ENCODE results near the gene SLC30A3. TPM values are rescaled to one million over a fixed set of nuclear protein-coding genes. Genes with fewer than 3 reads are reported as not detected.

The SLC30A3 gene
- total RNA-seq, 2 donors from 2014 or later, result not detected

DNA sequence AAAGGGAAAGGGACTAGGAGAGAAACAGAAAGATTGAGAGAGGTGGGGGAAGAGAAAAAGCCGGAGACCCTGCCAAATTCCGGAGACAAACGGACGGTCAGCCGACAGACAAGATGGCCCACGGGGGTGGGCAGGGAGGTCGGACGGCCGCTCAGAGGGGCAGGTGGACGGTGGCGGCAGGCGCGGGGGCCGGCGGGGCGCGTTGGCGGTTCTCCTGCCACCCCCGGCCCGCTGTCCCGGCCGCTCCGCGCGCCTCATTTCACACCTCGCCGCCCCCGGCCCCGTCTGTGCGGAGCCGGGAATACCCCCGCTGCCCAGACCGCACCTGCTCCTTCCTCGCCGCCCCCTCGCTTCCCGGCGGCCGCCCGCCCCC lies 935 bp downstream of the SLC30A3 start:
- Mint-ChIP-seq H3K4me3 (peak overlapping the region; percentile 51), H3K9me3 (no peaks in the 10 kb centered on the region), H3K4me1 (ENCODE audit: low read depth in 2 of 2) (peaks cover 18 to 22% of the 10 kb centered on the region in 2 donors), H3K36me3 (no peaks in the 10 kb centered on the region), H3K27ac (no peak overlapping the region), H3K27me3 (peaks cover 47 to 51% of the 10 kb centered on the region in 2 donors)
- DNase-seq (ENCODE audit: low spot score) (no peak), ATAC-seq (no peak)

GRCh38 chr2:27261241-27261925 lies 1.5 kb downstream of the SLC30A3 start:
- Mint-ChIP-seq H3K4me3 (peak overlapping the region; percentile 51), H3K9me3 (no peaks in the 10 kb centered on the region), H3K27me3 (peaks cover 51 to 53% of the 10 kb centered on the region in 2 donors), H3K36me3 (no peaks in the 10 kb centered on the region), H3K4me1 (ENCODE audit: low read depth in 2 of 2) (peaks cover 18 to 22% of the 10 kb centered on the region in 2 donors), H3K27ac (no peak overlapping the region)
- DNase-seq (ENCODE audit: low spot score), result no peak
- ATAC-seq, result no peak

DNA sequence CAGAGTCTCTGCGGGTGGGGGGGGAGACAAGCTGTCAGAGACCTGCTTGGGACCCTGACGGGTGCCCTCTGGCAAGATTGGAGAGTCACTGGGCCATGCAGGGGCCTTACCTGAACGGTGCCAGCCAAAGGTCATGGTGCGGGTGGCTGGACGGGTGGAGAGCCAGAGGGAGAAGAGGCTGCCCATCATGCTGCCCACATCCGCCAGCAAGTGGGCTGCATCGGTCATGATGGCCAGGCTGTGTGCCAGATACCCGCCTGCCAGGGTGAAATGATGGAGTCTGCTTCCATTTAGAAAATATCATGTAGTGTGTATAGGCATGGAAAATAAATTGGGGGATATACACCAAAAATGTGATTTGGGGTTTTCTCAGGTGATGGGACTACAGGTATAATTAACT lies 4.8 kb downstream of the SLC30A3 start:
- no peak for ATAC-seq
- H3K27me3 Mint-ChIP-seq, result peaks cover 37 to 51% of the 10 kb centered on the region in 2 donors

GRCh38 chr2:27256855-27257454 lies 5.9 kb downstream of the SLC30A3 start:
- Mint-ChIP-seq H3K4me3 (no peak overlapping the region), H3K4me1 (ENCODE audit: low read depth in 2 of 2) (peaks cover 5 to 11% of the 10 kb centered on the region in 2 donors), H3K9me3 (no peaks in the 10 kb centered on the region), H3K36me3 (no peaks in the 10 kb centered on the region), H3K27me3 (peaks cover 39 to 48% of the 10 kb centered on the region in 2 donors), H3K27ac (no peak overlapping the region)
- ATAC-seq (no peak), DNase-seq (ENCODE audit: low spot score) (no peak)

More for the DNA sequence above, 4.8 kb downstream of the SLC30A3 start:
- DNase-seq (ENCODE audit: low spot score), result no peak
- H3K4me3 Mint-ChIP-seq, result no peak overlapping the region
- H3K4me1 Mint-ChIP-seq (ENCODE audit: low read depth in 2 of 2), result peaks cover 7 to 11% of the 10 kb centered on the region in 2 donors
- H3K36me3 Mint-ChIP-seq, result no peaks in the 10 kb centered on the region
- no peak overlapping the region for H3K27ac Mint-ChIP-seq
- no peaks in the 10 kb centered on the region for H3K9me3 Mint-ChIP-seq

DNA sequence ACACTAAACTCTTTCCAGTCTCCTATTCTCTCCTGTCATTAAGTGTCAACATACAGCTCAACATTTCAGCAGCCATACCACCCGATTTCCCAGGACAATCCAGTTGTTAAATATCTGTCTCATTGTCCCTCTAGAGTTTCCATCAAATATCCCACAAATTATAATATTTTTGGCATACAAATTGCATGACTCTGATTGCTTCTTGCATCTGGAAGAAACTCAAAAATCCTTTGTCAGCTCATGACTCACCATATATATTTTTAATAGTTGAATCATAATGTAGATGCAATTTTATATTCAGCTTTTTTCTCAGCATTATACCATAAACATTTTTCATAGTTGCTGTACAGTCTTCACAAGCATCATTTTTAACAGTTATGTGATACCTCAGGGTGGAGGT lies 7.2 kb downstream of the SLC30A3 start:
- Mint-ChIP-seq H3K9me3 (no peaks in the 10 kb centered on the region), H3K36me3 (no peaks in the 10 kb centered on the region), H3K27me3 (peaks cover 31 to 42% of the 10 kb centered on the region in 2 donors), H3K27ac (no peak overlapping the region), H3K4me1 (ENCODE audit: low read depth in 2 of 2) (peaks cover 0 to 2% of the 10 kb centered on the region in 2 donors), H3K4me3 (no peak overlapping the region)
- DNase-seq (ENCODE audit: low spot score), result no peak
- no peak for ATAC-seq

- peak in 1 of 2 donors; percentile 29 for ATAC-seq
- H3K4me3 Mint-ChIP-seq, result no peak overlapping the region
- no peak for DNase-seq (ENCODE audit: low spot score)
- no peaks in the 10 kb centered on the region for H3K36me3 Mint-ChIP-seq
- H3K27ac Mint-ChIP-seq, result no peak overlapping the region
- H3K4me1 Mint-ChIP-seq (ENCODE audit: low read depth in 2 of 2), result no peaks in the 10 kb centered on the region
- peaks cover 27 to 37% of the 10 kb centered on the region in 2 donors for H3K27me3 Mint-ChIP-seq
- no peaks in the 10 kb centered on the region for H3K9me3 Mint-ChIP-seq
Observed at GRCh38 chr2:27255187-27255586, 7.7 kb downstream of the SLC30A3 start.

- H3K9me3 Mint-ChIP-seq, result no peaks in the 10 kb centered on the region
- H3K4me1 Mint-ChIP-seq (ENCODE audit: low read depth in 2 of 2), result no peaks in the 10 kb centered on the region
- ATAC-seq, result no peak
- H3K36me3 Mint-ChIP-seq, result no peaks in the 10 kb centered on the region
- DNase-seq (ENCODE audit: low spot score), result peak; percentile 58
- peaks cover 18 to 35% of the 10 kb centered on the region in 2 donors for H3K27me3 Mint-ChIP-seq
- no peak overlapping the region for H3K4me3 Mint-ChIP-seq
- no peak overlapping the region for H3K27ac Mint-ChIP-seq
Observed at GRCh38 chr2:27251766-27252165, 11.1 kb downstream of the SLC30A3 start.

DNA sequence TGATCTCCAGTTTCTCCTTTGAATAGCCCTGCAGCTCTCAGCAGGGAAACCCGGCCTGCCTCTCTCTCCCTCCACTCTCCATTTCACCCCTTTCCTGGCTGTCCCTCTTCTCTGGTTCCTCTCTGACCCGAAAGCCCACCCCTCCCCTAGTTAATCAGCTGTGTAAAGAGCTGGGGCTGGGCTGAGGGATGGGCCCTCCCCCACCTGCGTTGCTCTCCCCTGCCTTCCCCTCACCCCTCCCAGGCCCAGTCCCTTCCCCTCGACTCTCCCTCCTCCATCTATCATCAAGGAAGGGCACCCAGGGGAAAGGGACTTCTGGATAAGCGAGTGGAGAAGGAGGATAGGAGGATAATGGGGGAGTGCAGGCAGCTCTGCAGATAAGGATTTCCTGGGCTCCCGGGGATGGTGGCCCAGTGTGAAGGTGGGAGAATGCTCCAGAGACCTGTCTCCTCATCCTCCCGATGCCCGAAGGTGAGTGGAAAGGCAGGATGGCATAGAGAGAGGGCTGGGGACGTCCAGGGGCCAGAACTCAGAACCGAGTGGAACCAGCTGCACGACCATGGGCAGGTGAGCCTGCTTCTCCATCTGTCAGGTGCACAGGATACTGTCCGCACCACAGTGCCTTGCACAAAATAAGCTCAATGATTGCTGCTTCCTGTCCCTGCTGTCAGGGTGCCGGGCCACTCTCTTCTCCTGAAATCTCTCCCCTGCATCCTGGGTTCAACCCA lies 12.0 kb downstream of the SLC30A3 start:
- H3K36me3 Mint-ChIP-seq, result no peaks in the 10 kb centered on the region
- H3K9me3 Mint-ChIP-seq, result no peaks in the 10 kb centered on the region
- H3K27ac Mint-ChIP-seq, result no peak overlapping the region
- H3K4me3 Mint-ChIP-seq, result no peak overlapping the region
- H3K4me1 Mint-ChIP-seq (ENCODE audit: low read depth in 2 of 2), result no peaks in the 10 kb centered on the region
- no peak for ATAC-seq
- peak; percentile 45 for DNase-seq (ENCODE audit: low spot score)
- peaks cover 11 to 26% of the 10 kb centered on the region in 2 donors for H3K27me3 Mint-ChIP-seq

GRCh38 chr2:27249891-27250651 lies 12.8 kb downstream of the SLC30A3 start:
- H3K9me3 Mint-ChIP-seq, result no peaks in the 10 kb centered on the region
- DNase-seq (ENCODE audit: low spot score) (peak; percentile 60), ATAC-seq (peak; percentile 63 to 67)
- no peaks in the 10 kb centered on the region for H3K36me3 Mint-ChIP-seq
- peaks cover 11 to 20% of the 10 kb centered on the region in 2 donors for H3K27me3 Mint-ChIP-seq
- no peak overlapping the region for H3K4me3 Mint-ChIP-seq
- no peaks in the 10 kb centered on the region for H3K4me1 Mint-ChIP-seq (ENCODE audit: low read depth in 2 of 2)
- H3K27ac Mint-ChIP-seq, result no peak overlapping the region

GRCh38 chr2:27249159-27249890 lies 13.5 kb downstream of the SLC30A3 start:
- DNase-seq (ENCODE audit: low spot score), result peak; percentile 38
- H3K4me3 Mint-ChIP-seq, result no peak overlapping the region
- H3K4me1 Mint-ChIP-seq (ENCODE audit: low read depth in 2 of 2), result no peaks in the 10 kb centered on the region
- no peaks in the 10 kb centered on the region for H3K36me3 Mint-ChIP-seq
- ATAC-seq, result peak in 1 of 2 donors; percentile 17
- H3K9me3 Mint-ChIP-seq, result no peaks in the 10 kb centered on the region
- H3K27me3 Mint-ChIP-seq, result peaks cover 11 to 20% of the 10 kb centered on the region in 2 donors
- no peak overlapping the region for H3K27ac Mint-ChIP-seq

- H3K27ac Mint-ChIP-seq, result no peak overlapping the region
- peak; percentile 45 for DNase-seq (ENCODE audit: low spot score)
- no peaks in the 10 kb centered on the region for H3K36me3 Mint-ChIP-seq
- H3K27me3 Mint-ChIP-seq, result peaks cover 11 to 20% of the 10 kb centered on the region in 2 donors
- H3K4me3 Mint-ChIP-seq, result no peak overlapping the region
- no peaks in the 10 kb centered on the region for H3K9me3 Mint-ChIP-seq
- no peak for ATAC-seq
- no peaks in the 10 kb centered on the region for H3K4me1 Mint-ChIP-seq (ENCODE audit: low read depth in 2 of 2)
Observed at GRCh38 chr2:27247893-27248292, 15.0 kb downstream of the SLC30A3 start.

- Mint-ChIP-seq H3K27me3 (peaks cover 4 to 13% of the 10 kb centered on the region in 2 donors), H3K36me3 (no peaks in the 10 kb centered on the region), H3K4me1 (ENCODE audit: low read depth in 2 of 2) (no peaks in the 10 kb centered on the region), H3K27ac (no peak overlapping the region), H3K4me3 (no peak overlapping the region), H3K9me3 (no peaks in the 10 kb centered on the region)
- no peak for ATAC-seq
- no peak for DNase-seq (ENCODE audit: low spot score)
Observed at GRCh38 chr2:27245626-27246025, 17.2 kb downstream of the SLC30A3 start.

DNA sequence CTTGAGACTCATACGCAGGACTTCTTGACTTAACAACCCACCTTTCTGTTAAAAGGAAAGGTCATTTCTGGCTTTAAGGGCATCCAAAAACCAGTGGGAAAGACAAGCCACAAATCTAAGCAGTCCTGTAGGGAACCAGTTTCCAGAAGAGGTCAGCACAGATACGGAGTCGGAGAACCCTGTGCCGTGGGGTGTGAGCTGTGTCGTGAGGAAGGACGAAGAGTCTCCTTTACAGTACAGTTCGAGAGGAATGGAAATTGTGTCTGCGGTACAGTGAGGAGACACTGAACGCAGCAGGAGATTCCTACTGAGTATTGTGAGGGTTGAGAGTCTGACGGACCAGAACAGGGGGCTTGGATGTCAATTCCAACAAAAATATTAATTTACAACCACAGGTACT lies 17.7 kb downstream of the SLC30A3 start:
- ATAC-seq, result no peak
- no peak overlapping the region for H3K27ac Mint-ChIP-seq
- DNase-seq (ENCODE audit: low spot score), result no peak
- H3K36me3 Mint-ChIP-seq, result no peaks in the 10 kb centered on the region
- no peaks in the 10 kb centered on the region for H3K4me1 Mint-ChIP-seq (ENCODE audit: low read depth in 2 of 2)
- peaks cover 4 to 13% of the 10 kb centered on the region in 2 donors for H3K27me3 Mint-ChIP-seq
- H3K9me3 Mint-ChIP-seq, result no peaks in the 10 kb centered on the region
- no peak overlapping the region for H3K4me3 Mint-ChIP-seq
